Mononuclear cell (primary cell): ENCODE measurements around the gene CLIC2. TPM values are rescaled to one million over a fixed set of nuclear protein-coding genes. Genes with fewer than 3 reads are reported as not detected.

ENCODE experiments used
- total RNA-seq: library from RNA; depleted of rRNA; stranded (reverse); fragments of >200 nt; gene quantifications from one replicate; pipeline ENCODE4 v1.2.3, GENCODE V29; 2012

Gene CLIC2
- total RNA-seq, 1 donor = 2.6 TPM

Other genes starting within 250 kb of the CLIC2 start
- 12.6 TPM for gene VBP1, start 118.2 kb downstream of the CLIC2 start, total RNA-seq
- gene RAB39B, start 70.1 kb downstream of the CLIC2 start, total RNA-seq = 3.7 TPM
- not detected for gene F8A2, start 47.5 kb upstream of the CLIC2 start, total RNA-seq
- 1.5 TPM for gene F8A3, start 124.0 kb upstream of the CLIC2 start, total RNA-seq